PFSK-1 (cell line): Measurements from ENCODE around the gene FLT3.

ENCODE experiments used
- FOXP2 ChIP-seq: optimal IDR thresholded peaks from 2 replicates; pipeline ENCODE3; 2011; ENCODE audit warnings: borderline replicate concordance, control low read depth, inconsistent platforms; ENCODE audit not compliant: insufficient read depth; ENCODE audit errors: extremely low read length, extremely low read depth
- POLR2AphosphoS5 ChIP-seq: IDR thresholded peaks from 2 replicates; pipeline ENCODE4 v1.6.1; 2012; ENCODE audit warnings: low read depth, mild to moderate bottlenecking, control low read depth, low read length, moderate library complexity
- REST ChIP-seq, 2 experiments: IDR thresholded peaks; 2 replicates each; pipeline versions ENCODE4 v1.6.1 to v1.8.0; 2011 to 2012; ENCODE audit warnings: low read depth in 2 of 2, low read length in 2 of 2, control low read depth in 1 of 2, inconsistent platforms in 1 of 2, mild to moderate bottlenecking in 1 of 2, moderate library complexity in 1 of 2; ENCODE audit not compliant: insufficient read depth in 1 of 2
- SIN3A ChIP-seq: IDR thresholded peaks from 2 replicates; pipeline ENCODE4 v1.6.1; 2012; ENCODE audit warnings: mild to moderate bottlenecking, low read length, moderate library complexity, borderline replicate concordance; ENCODE audit not compliant: insufficient read depth
- TAF1 ChIP-seq: IDR thresholded peaks from 2 replicates; pipeline ENCODE4 v1.6.1; 2012; ENCODE audit warnings: low read length, control low read depth, borderline replicate concordance; ENCODE audit not compliant: insufficient read depth

Gene FLT3

GRCh38 chr13:27965343-27965739 is 135.0 kb downstream of the FLT3 start:
- TF ChIP-seq POLR2AphosphoS5, result no peak
- no peak for TF ChIP-seq FOXP2
- no peak for TF ChIP-seq REST (IDR thresholded peaks at IDR 0.05; ENCODE audit: insufficient read depth in 1 of 2, low read depth in 2 of 2, low read length in 2 of 2)
- no peak for TF ChIP-seq SIN3A
- no peak for TF ChIP-seq TAF1

- TF ChIP-seq FOXP2, result no peak
- no peak for TF ChIP-seq TAF1
- no peak for TF ChIP-seq REST (IDR thresholded peaks at IDR 0.05; ENCODE audit: insufficient read depth in 1 of 2, low read depth in 2 of 2, low read length in 2 of 2)
- no peak for TF ChIP-seq POLR2AphosphoS5
- TF ChIP-seq SIN3A, result no peak
Measured at GRCh38 chr13:27964741-27965323, 135.5 kb downstream of the FLT3 start.

GRCh38 chr13:27963491-27963890 is 136.9 kb downstream of the FLT3 start:
- TF ChIP-seq TAF1, result no peak
- no peak for TF ChIP-seq FOXP2
- no peak for TF ChIP-seq POLR2AphosphoS5
- no peak for TF ChIP-seq REST (IDR thresholded peaks at IDR 0.05; ENCODE audit: insufficient read depth in 1 of 2, low read depth in 2 of 2, low read length in 2 of 2)
- no peak for TF ChIP-seq SIN3A

GRCh38 chr13:27962982-27963381 is 137.4 kb downstream of the FLT3 start:
- TF ChIP-seq TAF1, result no peak
- no peak for TF ChIP-seq POLR2AphosphoS5
- no peak for TF ChIP-seq FOXP2
- TF ChIP-seq SIN3A, result no peak
- no peak for TF ChIP-seq REST (IDR thresholded peaks at IDR 0.05; ENCODE audit: insufficient read depth in 1 of 2, low read depth in 2 of 2, low read length in 2 of 2)

- TF ChIP-seq TAF1 (no peak), POLR2AphosphoS5 (no peak), SIN3A (no peak), FOXP2 (no peak), REST (IDR thresholded peaks at IDR 0.05; ENCODE audit: insufficient read depth in 1 of 2, low read depth in 2 of 2, low read length in 2 of 2) (no peak)
Measured at GRCh38 chr13:27962128-27962841, 138.1 kb downstream of the FLT3 start.
